Adrenal gland (tissue), 5 donors: ENCODE measurements around the gene PSKH1.

Source experiments
- CTCF ChIP-seq, 6 experiments: fragments of 450-650 bp in 4 of 6; fragments of 200-600 bp in 2 of 6; sonication (generic) in 1 of 6; IDR thresholded peaks; 1 replicate in 5 of 6; 2 replicates in 1 of 6; pipeline versions ENCODE4 v1.5.1 to v1.8.0; 2016 to 2021; ENCODE audit warnings: antibody characterized with exemption in 6 of 6, mild to moderate bottlenecking in 2 of 6, moderate library complexity in 1 of 6
- POLR2A ChIP-seq, 2 donors: fragments of 450-650 bp; IDR thresholded peaks; one replicate each; pipeline ENCODE4 v1.6.1; 2017; ENCODE audit warnings: antibody characterized with exemption in 2 of 2, mild to moderate bottlenecking in 2 of 2, moderate library complexity in 1 of 2
- donor health status: DM: no; HTN: no; CAD: no.

DNA sequence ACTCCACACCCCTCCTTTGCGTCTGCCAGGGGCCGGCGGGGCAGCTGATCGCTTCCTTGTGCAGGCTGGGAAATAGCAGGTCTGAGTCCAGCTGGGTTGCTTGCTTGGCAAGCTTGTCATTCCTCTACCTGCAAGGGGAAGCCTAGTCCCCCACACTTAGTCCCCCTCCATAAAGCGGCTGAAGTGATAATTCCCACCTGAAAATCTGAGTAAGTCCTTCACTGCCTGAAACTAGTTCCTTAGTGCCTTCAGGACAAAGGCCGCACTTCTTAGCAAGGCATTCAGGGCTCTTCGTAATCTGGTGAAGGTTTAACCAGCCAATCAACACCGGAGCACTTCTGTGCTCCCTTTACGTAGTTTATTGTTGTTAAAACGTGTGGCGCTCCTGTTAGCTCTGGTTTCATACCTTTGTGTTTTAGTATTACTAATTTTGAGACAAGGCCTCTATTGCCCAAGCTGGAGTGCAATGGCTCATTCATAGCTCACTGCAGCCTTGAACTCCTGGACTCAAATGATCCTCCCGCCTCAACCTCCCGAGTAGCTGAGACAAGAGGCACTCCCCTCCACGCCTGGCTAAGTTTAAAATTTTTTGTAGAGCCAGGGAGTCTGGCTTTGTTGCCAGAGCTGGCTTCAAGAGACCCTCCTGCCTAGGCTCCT is 817 bp downstream of the PSKH1 start:
- no peak for TF ChIP-seq POLR2A (IDR thresholded peaks at IDR 0.05)
- TF ChIP-seq CTCF (IDR thresholded peaks at IDR 0.05), result no peak
